H1 (cell line): Measurements from ENCODE around the gene MGAT5. TPM values are rescaled to one million over a fixed set of nuclear protein-coding genes. Genes with fewer than 3 reads are reported as not detected.

Source experiments
- CTCF ChIA-PET: fragments of 300-600 bp; sonication (Branson Sonifier 250); formaldehyde crosslinking; loops from one replicate; lab custom pipeline; 2021; ENCODE audit not compliant: partially characterized antibody; lab: Charles Lee
- POLR2A ChIA-PET: fragments of 300-600 bp; sonication (Branson Sonifier 250); formaldehyde crosslinking; loops from one replicate; lab custom pipeline; 2021; ENCODE audit warnings: inconsistent platforms; ENCODE audit not compliant: partially characterized antibody; lab: Charles Lee
- DNase-seq, 2 experiments: peaks; one replicate each; pipeline versions ENCODE4 v3.0.0 to v3.0.0-alpha.2; 2010 to 2022; ENCODE audit warnings: low spot score in 2 of 2, low read depth in 1 of 2, mixed read lengths in 1 of 2
- FAIRE-seq: peaks from 2 replicates; lab custom pipeline; 2011; peaks lifted over from hg19 to GRCh38; lab: Jason Lieb, UNC
- H2AFZ ChIP-seq: 2 replicates; pipeline ENCODE4 v1.8.1; 2012; ENCODE audit warnings: low read length, inconsistent platforms
- H2AK5ac ChIP-seq: 2 replicates; pipeline ENCODE4 v1.6.1; 2013; ENCODE audit warnings: low read depth, low read length
- H2BK120ac ChIP-seq: replicated peaks from 2 replicates; pipeline ENCODE3; 2013; ENCODE audit warnings: low read depth, low read length, inconsistent platforms
- H2BK12ac ChIP-seq: 2 replicates; pipeline ENCODE4 v1.6.1; 2013; ENCODE audit warnings: low read depth, low read length
- H2BK15ac ChIP-seq: 2 replicates; pipeline ENCODE4 v1.6.1; 2013; ENCODE audit warnings: low read length
- H2BK20ac ChIP-seq: 2 replicates; pipeline ENCODE4 v1.6.1; 2013; ENCODE audit warnings: low read length
- H2BK5ac ChIP-seq: 2 replicates; pipeline ENCODE4 v1.6.1; 2013; ENCODE audit warnings: low read depth, low read length
- H3K14ac ChIP-seq: 2 replicates; pipeline ENCODE4 v1.6.1; 2013; ENCODE audit warnings: inconsistent platforms; ENCODE audit not compliant: insufficient read length
- H3K18ac ChIP-seq: 2 replicates; pipeline ENCODE4 v1.6.1; 2013; ENCODE audit warnings: low read length; ENCODE audit errors: extremely low read depth
- H3K23ac ChIP-seq: 2 replicates; pipeline ENCODE4 v1.6.1; 2013; ENCODE audit warnings: inconsistent platforms; ENCODE audit not compliant: insufficient read length
- H3K23me2 ChIP-seq: 2 replicates; pipeline ENCODE4 v1.6.1; 2013; ENCODE audit warnings: low read depth, low read length
- H3K27ac ChIP-seq: 2 replicates; pipeline ENCODE4 v1.6.1; 2011; ENCODE audit warnings: low read depth, low read length, inconsistent platforms
- H3K27me3 ChIP-seq, 4 experiments: replicated peaks in 1 of 4; 1 replicate in 1 of 4; 2 replicates in 3 of 4; pipeline versions ENCODE4 v1.6.1 to v1.8.1; 2011 to 2013; ENCODE audit warnings: low read length in 3 of 4, mild to moderate bottlenecking in 3 of 4, inconsistent platforms in 2 of 4, mixed read lengths in 2 of 4, moderate library complexity in 1 of 4; ENCODE audit not compliant: control insufficient read depth in 3 of 4, insufficient read depth in 3 of 4; ENCODE audit errors: extremely low read depth in 1 of 4
- H3K36me3 ChIP-seq, 4 experiments: 2 replicates each; pipeline versions ENCODE4 v1.6.1 to v1.8.1; 2011 to 2013; ENCODE audit warnings: mild to moderate bottlenecking in 4 of 4, low read length in 3 of 4, moderate library complexity in 2 of 4, control low read depth in 1 of 4, inconsistent platforms in 1 of 4; ENCODE audit not compliant: insufficient read depth in 4 of 4, control insufficient read depth in 2 of 4
- H3K4ac ChIP-seq: replicated peaks from 2 replicates; pipeline ENCODE3; 2013; ENCODE audit warnings: low read length, low read depth, mixed read lengths, inconsistent platforms; ENCODE audit not compliant: insufficient read length
- H3K4me1 ChIP-seq, 4 experiments: replicated peaks in 1 of 4; 1 replicate in 1 of 4; 2 replicates in 3 of 4; pipeline versions ENCODE4 v1.6.1 to v1.8.1; 2011 to 2013; ENCODE audit warnings: low read length in 3 of 4, inconsistent platforms in 2 of 4, mixed read lengths in 1 of 4; ENCODE audit not compliant: insufficient read depth in 4 of 4, control insufficient read depth in 3 of 4
- H3K4me2 ChIP-seq, 2 experiments: 2 replicates each; pipeline versions ENCODE4 v1.6.1 to v1.8.1; 2011 to 2013; ENCODE audit warnings: low read depth in 2 of 2, low read length in 2 of 2, control low read depth in 1 of 2, inconsistent platforms in 1 of 2, mild to moderate bottlenecking in 1 of 2; ENCODE audit not compliant: insufficient read depth in 1 of 2
- H3K4me3 ChIP-seq, 4 experiments: fragments of 200-600, 300-600 bp in 1 of 4; sonication (generic), shearing (Covaris generic), sonication (Bioruptor Twin) in 1 of 4; 2 replicates each; pipeline versions ENCODE4 v1.5.1 to v1.8.1; 2011 to 2016; ENCODE audit warnings: low read length in 4 of 4, low read depth in 3 of 4, control low read depth in 2 of 4, inconsistent platforms in 2 of 4, mild to moderate bottlenecking in 2 of 4, mixed read lengths in 1 of 4, moderate library complexity in 1 of 4; ENCODE audit not compliant: insufficient read depth in 2 of 4; ENCODE audit errors: extremely low read depth in 1 of 4
- H3K56ac ChIP-seq: replicated peaks from 2 replicates; pipeline ENCODE3; 2013; ENCODE audit warnings: low read depth, mild to moderate bottlenecking, mixed read lengths, low read length, inconsistent platforms; ENCODE audit not compliant: insufficient read length
- H3K79me1 ChIP-seq: 2 replicates; pipeline ENCODE4 v1.6.1; 2013; ENCODE audit warnings: low read depth, low read length, control low read depth
- H3K79me2 ChIP-seq, 2 experiments: 2 replicates each; pipeline versions ENCODE4 v1.6.1 to v1.8.1; 2012 to 2013; ENCODE audit warnings: low read length in 2 of 2, mild to moderate bottlenecking in 2 of 2, inconsistent platforms in 1 of 2; ENCODE audit not compliant: insufficient read depth in 2 of 2, control insufficient read depth in 1 of 2
- H3K9ac ChIP-seq, 4 experiments: replicated peaks in 1 of 4; 1 replicate in 1 of 4; 2 replicates in 3 of 4; pipeline versions ENCODE4 v1.6.1 to v1.8.1; 2011 to 2013; ENCODE audit warnings: low read depth in 3 of 4, low read length in 3 of 4, control low read depth in 2 of 4, mild to moderate bottlenecking in 2 of 4, moderate library complexity in 2 of 4, inconsistent platforms in 1 of 4; ENCODE audit errors: extremely low read depth in 1 of 4
- H3K9me3 ChIP-seq, 2 experiments: 2 replicates each; pipeline versions ENCODE4 v1.6.1 to v1.8.1; 2012 to 2013; ENCODE audit warnings: mild to moderate bottlenecking in 2 of 2, moderate library complexity in 2 of 2, control low read depth in 1 of 2, inconsistent platforms in 1 of 2, low read depth in 1 of 2, low read length in 1 of 2, mixed read lengths in 1 of 2; ENCODE audit not compliant: insufficient read depth in 2 of 2
- H4K20me1 ChIP-seq, 2 experiments: replicated peaks in 1 of 2; 2 replicates each; pipeline versions ENCODE3 to v1.8.1; 2011 to 2013; ENCODE audit warnings: inconsistent platforms in 2 of 2, low read length in 2 of 2, mild to moderate bottlenecking in 1 of 2; ENCODE audit not compliant: insufficient read depth in 2 of 2, control insufficient read depth in 1 of 2
- H4K5ac ChIP-seq: 2 replicates; pipeline ENCODE4 v1.6.1; 2013; ENCODE audit warnings: low read length, low read depth, mixed read lengths, inconsistent platforms; ENCODE audit not compliant: insufficient read length
- H4K8ac ChIP-seq: 2 replicates; pipeline ENCODE4 v1.8.0; 2013; ENCODE audit warnings: mild to moderate bottlenecking, moderate library complexity, low read length, inconsistent platforms; ENCODE audit not compliant: insufficient read depth; ENCODE audit errors: extremely low read depth
- H4K91ac ChIP-seq: replicated peaks from 2 replicates; pipeline ENCODE3; 2013; ENCODE audit warnings: low read length, mixed read lengths, inconsistent platforms; ENCODE audit not compliant: insufficient read length
- ASH2L ChIP-seq: fragments of 200-600, 300-600 bp; sonication (generic); IDR thresholded peaks from one replicate; pipeline ENCODE4 v1.7.1; 2017; ENCODE audit warnings: low read length
- CEBPB ChIP-seq: IDR thresholded peaks from 2 replicates; pipeline ENCODE4 v1.6.1; 2012; ENCODE audit warnings: low read depth, low read length
- NRF1 ChIP-seq: IDR thresholded peaks from 2 replicates; pipeline ENCODE4 v1.6.1; 2011; ENCODE audit warnings: mild to moderate bottlenecking, low read depth, low read length, improper control_type of control experiment
- WGBS, 2 experiments: shearing (Covaris generic) in 1 of 2; methylation state at CpG; one replicate each; pipeline versions ENCODE4 v1.1.6 to v1.1.7; 2013 to 2015; ENCODE audit warnings: low lambda C conversion rate in 2 of 2, mixed read lengths in 2 of 2, inconsistent platforms in 1 of 2, low coverage in 1 of 2, missing lambda C conversion rate in 1 of 2; ENCODE audit not compliant: insufficient replicate concordance in 2 of 2, insufficient coverage in 1 of 2, insufficient read length in 1 of 2; ENCODE audit errors: extremely low coverage in 1 of 2, missing lambda C conversion rate in 1 of 2; 5-methylcytosine and 5-hydroxymethylcytosine counted together
- polyA plus RNA-seq, 7 experiments: library from polyadenylated mRNA; depleted of rRNA in 3 of 7; stranded (reverse) in 5 of 7; unstranded in 2 of 7; fragments of >200 nt in 5 of 7; fragments of 200-250 nt in 2 of 7; gene quantifications; 1 replicate in 5 of 7; 2 replicates in 1 of 7; 4 replicates in 1 of 7; pipeline versions ENCODE4 v1.2.1 to v1.2.3, GENCODE V29; 2011 to 2013; ENCODE audit warnings: missing spikeins in 2 of 7, mixed read lengths in 2 of 7
- total RNA-seq: library from RNA; stranded (reverse); fragmentation: NEBNext Ultra II Directional; extraction: Animal tissue kit (Norgen Biotek cat#: 25700); gene quantifications from 2 replicates; pipeline ENCODE4 v1.2.1, GENCODE V29; 2021

Gene MGAT5
- total and polyA plus RNA-seq, 2 of the 8 experiments (the other 6 are each of a cell fraction or from before 2014, with no cell fraction given), result 11.2 to 49.2 TPM

- POLR2A ChIA-PET, result interaction anchor here (1.2 kb wide), 1 partner anchor 602 kb away, joined by 3 read pairs; no protein-coding TSS in a partner anchor
Measured at GRCh38 chr2:134399096-134399495, 145.2 kb downstream of the MGAT5 start.

More at GRCh38 chr2:134399096-134399495, 145.2 kb downstream of the MGAT5 start:
- Histone ChIP-seq H3K18ac (no peak overlapping the region), H4K20me1 (no peaks in the 10 kb centered on the region), H4K8ac (no peak overlapping the region), H3K4ac (no peak overlapping the region), H3K36me3 (peaks cover 0 to 9% (median 0%) of the 10 kb centered on the region in 4 experiments; a peak in 3 of 8 replicates), H3K9ac (no peak overlapping the region), H3K79me2 (no peaks in the 10 kb centered on the region), H3K79me1 (no peaks in the 10 kb centered on the region), H4K91ac (no peak overlapping the region), H3K23ac (no peak overlapping the region), H2BK5ac (no peak overlapping the region), H2BK20ac (no peak overlapping the region), H3K56ac (no peak overlapping the region), H3K23me2 (no peaks in the 10 kb centered on the region), H3K27me3 (no peaks in the 10 kb centered on the region), H4K5ac (no peak overlapping the region), H3K4me1 (no peaks in the 10 kb centered on the region; a peak in 2 of 7 replicates), H2BK12ac (no peak overlapping the region), H3K14ac (no peak overlapping the region), H2BK120ac (no peak overlapping the region), H2AFZ (no peak overlapping the region), H2AK5ac (no peak overlapping the region), H3K4me2 (no peak overlapping the region), H3K9me3 (no peaks in the 10 kb centered on the region), H3K4me3 (no peak overlapping the region), H3K27ac (no peak overlapping the region), H2BK15ac (no peak overlapping the region)
- CTCF ChIA-PET, result interaction anchor here (0.9 to 9.8 kb wide), 11 partner anchors 11 to 282 kb away, joined by 3 to 79 read pairs (median 3); no protein-coding TSS in a partner anchor
- 75% methylated on average over 2 of the region's 2 CpGs; no CpG with 5 or more reads in 1 of the 2 experiments for WGBS, 2 experiments
- DNase-seq, result no peak
- no peak for FAIRE-seq
- TF ChIP-seq CEBPB (peak; percentile 67), NRF1 (no peak), ASH2L (no peak)
- TF ChIP-seq, all 59 proteins: peak for 1
